SH-SY5Y (cell line): ENCODE measurements around the gene PFDN2.

ENCODE experiments used
- GATA2 ChIP-seq: IDR thresholded peaks from 2 replicates; pipeline ENCODE4 v1.6.1; 2011; ENCODE audit warnings: mild to moderate bottlenecking, low read depth, low read length
- GATA3 ChIP-seq: IDR thresholded peaks from 2 replicates; pipeline ENCODE4 v1.6.1; 2011; ENCODE audit warnings: low read depth, mild to moderate bottlenecking, low read length, moderate library complexity

GRCh38 chr1:161095230-161095629, 22.6 kb downstream of the PFDN2 start:
- TF ChIP-seq GATA2 (no peak), GATA3 (no peak)
